T-helper 1 cell (primary cell): ENCODE measurements around the gene CD82.

ENCODE experiments used
- DNase-seq, 5 donors: peaks; one replicate each; pipeline ENCODE4 v3.0.0-alpha.2; 2012 to 2020

CD82 gene

GRCh38 chr11:44577231-44577830 lies 11.9 kb downstream of the CD82 start:
- no peak for DNase-seq

GRCh38 chr11:44578279-44578678 lies 12.8 kb downstream of the CD82 start:
- no peak for DNase-seq

GRCh38 chr11:44579302-44579761 lies 13.9 kb downstream of the CD82 start:
- DNase-seq = no peak

- DNase-seq = no peak
Observed at GRCh38 chr11:44580701-44581100, 15.2 kb downstream of the CD82 start.

GRCh38 chr11:44581246-44581645 lies 15.8 kb downstream of the CD82 start:
- DNase-seq = no peak

- DNase-seq = no peak
Observed at GRCh38 chr11:44582641-44583352, 17.3 kb downstream of the CD82 start.

- no peak for DNase-seq
Observed at GRCh38 chr11:44583353-44583669, 17.8 kb downstream of the CD82 start.

GRCh38 chr11:44585421-44585820 lies 20.0 kb downstream of the CD82 start:
- no peak for DNase-seq

- no peak for DNase-seq
Observed at GRCh38 chr11:44589301-44589700, 23.8 kb downstream of the CD82 start.

GRCh38 chr11:44590769-44591168 lies 25.3 kb downstream of the CD82 start:
- no peak for DNase-seq

GRCh38 chr11:44591557-44591956 lies 26.1 kb downstream of the CD82 start:
- no peak for DNase-seq

- no peak for DNase-seq
Observed at GRCh38 chr11:44592125-44592940, 26.9 kb downstream of the CD82 start.

- DNase-seq = no peak
Observed at GRCh38 chr11:44593251-44593650, 27.8 kb downstream of the CD82 start.

- DNase-seq = no peak
Observed at GRCh38 chr11:44595006-44595405, 29.5 kb downstream of the CD82 start.

- DNase-seq = peak in 1 of 5 donors; percentile 19
Observed at GRCh38 chr11:44595964-44596381, 30.5 kb downstream of the CD82 start.

- peak; percentile 52 to 90 (median 69) for DNase-seq
Observed at GRCh38 chr11:44596525-44597276, 31.2 kb downstream of the CD82 start.

GRCh38 chr11:44597358-44598012 lies 32.0 kb downstream of the CD82 start:
- no peak for DNase-seq

- DNase-seq = no peak
Observed at GRCh38 chr11:44598831-44599230, 33.4 kb downstream of the CD82 start.

- no peak for DNase-seq
Observed at GRCh38 chr11:44600261-44600660, 34.8 kb downstream of the CD82 start.

- DNase-seq = no peak
Observed at GRCh38 chr11:44600839-44601383, 35.4 kb downstream of the CD82 start.

GRCh38 chr11:44601471-44602370 lies 36.3 kb downstream of the CD82 start:
- DNase-seq = no peak
